Endometrial microvascular endothelial cells (primary cell): Measurements from ENCODE around the gene UCP1. TPM values are rescaled to one million over a fixed set of nuclear protein-coding genes. Genes with fewer than 3 reads are reported as not detected.

Experiments
- in situ Hi-C: cut with HindIII; loops from 2 replicates; pipeline ENCODE4 v1.10.0; 2017; ENCODE audit warnings: low sequenced_read_pairs, low pct_unique_long_range_greater_than_20kb; ENCODE audit errors: inconsistent ontology term
- total RNA-seq: library from RNA; depleted of rRNA; stranded (reverse); fragments of >200 nt; gene quantifications from one replicate; pipeline ENCODE4 v1.2.3, GENCODE V29; 2015; ENCODE audit errors: inconsistent ontology term

The UCP1 gene, protein sequence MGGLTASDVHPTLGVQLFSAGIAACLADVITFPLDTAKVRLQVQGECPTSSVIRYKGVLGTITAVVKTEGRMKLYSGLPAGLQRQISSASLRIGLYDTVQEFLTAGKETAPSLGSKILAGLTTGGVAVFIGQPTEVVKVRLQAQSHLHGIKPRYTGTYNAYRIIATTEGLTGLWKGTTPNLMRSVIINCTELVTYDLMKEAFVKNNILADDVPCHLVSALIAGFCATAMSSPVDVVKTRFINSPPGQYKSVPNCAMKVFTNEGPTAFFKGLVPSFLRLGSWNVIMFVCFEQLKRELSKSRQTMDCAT
- total RNA-seq, result not detected

DNA sequence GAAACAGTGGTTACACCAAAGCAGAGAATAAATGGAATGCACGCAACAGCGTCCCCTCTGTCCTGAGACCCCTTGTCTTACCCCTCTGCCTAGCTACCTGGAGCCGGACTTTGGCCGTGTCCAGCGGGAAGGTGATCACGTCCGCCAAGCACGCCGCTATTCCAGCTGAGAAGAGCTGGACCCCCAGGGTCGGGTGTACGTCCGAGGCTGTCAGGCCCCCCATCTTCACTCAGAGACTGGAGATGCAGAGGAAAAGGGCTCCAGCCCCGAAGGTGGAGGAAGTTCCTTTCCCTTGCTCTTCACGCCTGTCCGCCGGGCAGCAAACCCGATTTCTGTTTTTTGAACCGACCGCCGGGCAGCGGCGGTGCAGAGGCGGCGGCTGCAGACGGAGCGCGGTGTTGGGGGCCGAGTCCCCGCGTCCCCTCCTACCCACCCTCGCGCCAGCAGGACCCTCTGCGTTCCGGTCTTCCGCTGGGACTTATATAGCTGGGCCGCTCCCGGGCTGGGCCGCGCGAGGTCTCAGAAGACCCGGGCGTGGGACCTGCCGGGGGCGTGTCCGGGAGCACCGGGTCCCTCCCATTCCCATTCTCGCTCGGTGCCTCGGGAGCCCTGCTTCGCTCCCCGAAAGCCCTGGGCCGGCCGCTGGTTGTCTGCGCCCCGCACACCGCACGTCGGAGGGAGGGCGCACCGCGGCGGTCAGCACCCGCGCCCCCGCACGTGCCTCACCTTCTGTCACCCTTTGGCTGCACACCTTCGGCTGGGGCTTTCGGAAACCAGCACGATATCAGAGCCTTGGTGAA, at the start of gene UCP1:
UCP1 (minus strand) TSS at position 455 of the 800 bp plus-strand sequence; CDS start at position 223, 232 bp downstream.
- in situ Hi-C loops, result no loop called here

DNA sequence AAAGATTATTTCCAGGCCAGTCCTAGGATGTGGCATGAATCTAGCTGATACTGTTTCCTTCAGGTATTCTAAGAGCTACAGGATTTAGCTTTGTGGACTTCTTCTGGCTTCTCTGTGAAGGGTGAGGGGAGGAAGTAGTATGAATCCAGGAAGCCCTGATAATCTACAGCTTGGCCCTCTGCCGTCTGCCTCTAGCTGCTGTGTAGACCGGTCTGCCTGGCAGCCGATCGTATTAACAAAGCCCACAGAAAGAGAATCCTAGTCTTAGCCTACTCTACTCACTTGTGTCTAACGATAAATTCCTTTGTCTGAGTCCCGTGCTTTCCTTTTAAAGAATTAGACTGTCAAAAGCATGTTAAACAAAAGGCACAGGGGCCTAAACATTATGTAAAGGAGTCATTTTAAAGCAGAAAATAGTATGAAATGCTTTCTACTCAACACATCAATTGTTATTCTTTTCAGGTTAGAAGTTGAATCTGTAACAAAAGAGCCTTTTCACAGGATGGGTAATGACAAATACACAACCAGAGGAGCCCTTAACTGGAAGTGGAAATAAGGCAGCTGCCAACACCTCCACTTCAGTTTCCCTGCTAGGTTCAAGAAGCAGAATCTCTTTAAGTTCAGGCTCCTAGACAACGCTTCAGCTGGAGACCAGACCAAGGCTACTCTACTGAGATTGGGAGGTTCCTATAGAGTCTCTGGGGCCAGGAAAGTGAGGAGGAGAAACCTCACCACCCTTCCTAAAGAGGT, 48.9 kb upstream of the UCP1 start:
- in situ Hi-C loops, result no loop called here

DNA sequence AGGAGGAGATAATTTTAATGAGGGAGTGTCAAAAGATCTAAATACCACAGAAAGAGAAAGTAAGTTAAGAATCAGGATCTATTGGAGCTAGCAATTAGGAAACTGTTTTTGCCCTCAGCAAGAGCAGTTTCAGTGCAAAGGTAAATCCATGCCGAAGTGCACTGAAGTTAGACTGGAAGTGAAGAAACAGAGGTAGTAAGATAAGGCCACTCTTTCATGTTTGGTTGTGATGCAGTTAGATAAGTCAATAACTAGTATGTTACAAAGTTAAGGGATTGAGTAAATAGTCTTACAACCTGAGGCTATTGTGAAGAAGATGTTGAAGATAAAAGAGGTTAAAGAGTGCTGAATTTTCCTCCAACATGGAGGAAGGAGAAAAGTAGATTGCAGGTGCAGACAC, 46.7 kb upstream of the UCP1 start:
- in situ Hi-C loops, result no loop called here

DNA sequence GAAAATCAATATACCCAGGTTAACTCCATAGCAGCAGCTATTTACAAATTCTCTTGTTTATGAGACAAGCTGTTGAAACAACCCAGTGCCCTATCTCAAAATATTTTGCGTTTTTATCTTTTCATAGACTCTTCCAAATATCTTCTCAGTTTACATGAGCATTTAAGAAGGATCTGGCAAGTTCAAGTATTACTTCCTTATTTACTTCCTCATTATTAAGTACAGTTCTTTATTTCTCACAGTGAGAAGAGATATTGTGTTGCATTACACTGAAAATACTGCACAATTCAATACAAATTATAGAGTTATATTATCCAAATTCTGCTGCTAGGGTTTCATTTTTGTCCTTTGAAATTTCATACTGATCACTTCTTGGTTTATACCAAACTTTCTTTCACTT, 43.6 kb upstream of the UCP1 start:
- in situ Hi-C loops, result no loop called here

DNA sequence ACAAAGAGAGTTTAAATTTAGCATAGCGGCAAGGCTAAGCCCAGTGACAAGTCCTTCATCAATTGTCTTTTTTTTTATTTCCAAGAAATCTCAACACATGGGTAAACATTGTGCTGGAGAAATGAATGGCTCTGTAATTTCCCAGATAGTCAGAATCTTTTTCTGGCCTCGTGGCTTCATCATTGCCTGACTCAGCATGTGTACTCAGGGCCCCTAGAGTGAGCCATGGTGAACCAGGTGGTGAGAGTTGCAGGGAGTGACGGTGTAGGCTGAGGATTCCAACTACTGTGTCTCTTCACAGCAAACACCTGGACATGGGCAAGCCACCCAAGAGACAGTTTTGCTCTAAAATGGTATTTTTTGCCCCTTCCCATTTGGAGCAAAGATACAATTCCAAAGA, 43.1 kb upstream of the UCP1 start:
- in situ Hi-C loops, result no loop called here

DNA sequence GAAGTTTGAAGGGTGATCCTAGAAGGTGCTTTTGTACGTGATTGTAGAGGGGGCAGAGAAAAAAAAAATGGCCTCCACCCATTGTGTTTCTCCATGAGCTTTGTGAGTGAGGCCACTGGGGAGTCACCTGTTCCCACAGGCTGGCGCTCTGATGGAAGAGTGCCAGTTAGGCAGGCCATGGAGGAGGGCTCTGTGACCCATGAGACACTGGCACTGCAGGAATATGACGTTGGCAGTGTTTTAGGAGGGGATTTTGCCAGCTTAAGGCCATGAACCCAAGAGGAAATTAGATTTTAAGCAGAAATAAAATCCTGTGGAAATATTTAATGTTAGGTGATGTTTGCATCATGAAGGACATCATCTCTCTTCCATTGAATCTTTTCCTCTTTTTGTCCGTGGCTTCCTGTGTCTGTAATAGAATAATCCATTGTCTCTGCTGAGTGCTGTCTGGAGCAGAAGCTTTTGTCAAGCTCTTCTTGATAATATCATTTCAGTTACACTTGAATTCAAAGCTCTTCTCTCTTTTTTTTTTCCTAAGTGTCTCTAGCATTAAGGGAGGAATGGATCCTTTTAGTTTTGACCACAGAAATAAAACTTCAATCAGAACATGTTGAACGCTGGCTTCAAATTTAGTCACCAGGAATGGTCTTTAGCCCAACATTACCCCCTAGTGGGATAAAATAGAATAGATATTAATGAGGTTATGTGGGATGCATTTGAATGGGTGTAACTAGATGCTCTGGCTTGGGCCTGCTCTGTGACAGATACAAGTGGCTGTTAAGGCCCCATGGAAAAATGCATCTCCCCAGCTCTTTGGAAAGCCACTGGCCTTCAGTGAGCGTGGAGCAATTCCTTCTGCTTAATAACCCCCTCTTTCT, 41.0 kb upstream of the UCP1 start:
- in situ Hi-C loops, result no loop called here

DNA sequence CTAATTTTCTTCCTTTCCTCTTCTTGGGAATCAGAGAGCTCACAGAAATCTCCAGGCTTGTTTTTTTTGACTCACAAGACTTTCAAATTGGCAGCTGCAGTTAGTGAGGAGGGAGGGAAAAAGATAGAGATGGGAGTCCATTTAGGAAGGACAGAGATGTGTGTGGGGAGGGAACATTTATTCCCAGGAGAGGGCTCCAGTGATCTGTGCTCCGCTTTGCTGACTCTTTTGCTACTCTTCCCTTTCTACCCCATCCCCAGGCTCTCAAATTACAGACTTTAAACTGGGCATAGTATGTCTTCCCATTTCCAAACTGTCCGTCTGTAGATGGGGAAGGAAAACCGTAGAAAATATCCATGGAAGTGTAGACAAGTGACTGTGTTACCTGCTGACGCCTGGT, 39.1 kb upstream of the UCP1 start:
- in situ Hi-C loops, result no loop called here

DNA sequence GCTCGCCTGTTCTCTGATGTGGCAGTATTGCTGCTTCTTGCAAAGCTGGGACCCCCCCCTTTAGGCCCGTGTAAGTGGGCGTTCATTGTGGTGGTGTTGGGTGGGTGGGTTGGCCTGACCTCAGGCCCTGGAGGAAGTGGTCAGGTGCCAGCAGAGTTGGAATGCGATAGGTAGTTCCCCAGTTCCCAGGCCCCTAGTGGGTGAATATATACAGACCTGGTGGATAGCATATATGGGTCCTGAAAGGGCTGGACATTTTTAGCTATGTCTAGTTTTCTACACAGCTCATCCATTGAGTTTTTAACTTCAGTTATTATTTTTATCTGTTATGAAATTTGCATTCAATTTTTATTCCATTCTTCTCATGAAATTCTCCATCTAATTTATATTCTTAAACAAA, 35.8 kb upstream of the UCP1 start:
- in situ Hi-C loops, result no loop called here

DNA sequence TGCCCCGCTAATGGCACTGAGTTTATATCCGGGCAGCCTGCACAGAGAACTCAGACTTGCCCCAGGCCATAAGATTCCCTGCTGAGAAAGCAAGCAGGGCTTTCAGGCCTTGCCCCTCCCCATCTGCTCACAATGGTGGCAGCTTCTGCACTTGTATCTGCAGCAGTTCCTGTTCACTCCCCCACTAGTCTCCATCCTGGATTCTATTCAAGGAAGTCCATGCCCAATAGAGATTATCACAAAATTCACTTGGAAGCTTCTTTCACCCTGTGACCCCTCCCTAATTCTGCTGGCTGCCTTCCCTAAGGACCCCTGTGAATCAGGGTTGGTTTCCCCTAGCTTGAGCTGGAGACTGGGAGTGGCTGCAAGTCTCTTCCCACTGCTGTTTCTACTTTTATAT, 34.5 kb upstream of the UCP1 start:
- in situ Hi-C loops, result no loop called here

DNA sequence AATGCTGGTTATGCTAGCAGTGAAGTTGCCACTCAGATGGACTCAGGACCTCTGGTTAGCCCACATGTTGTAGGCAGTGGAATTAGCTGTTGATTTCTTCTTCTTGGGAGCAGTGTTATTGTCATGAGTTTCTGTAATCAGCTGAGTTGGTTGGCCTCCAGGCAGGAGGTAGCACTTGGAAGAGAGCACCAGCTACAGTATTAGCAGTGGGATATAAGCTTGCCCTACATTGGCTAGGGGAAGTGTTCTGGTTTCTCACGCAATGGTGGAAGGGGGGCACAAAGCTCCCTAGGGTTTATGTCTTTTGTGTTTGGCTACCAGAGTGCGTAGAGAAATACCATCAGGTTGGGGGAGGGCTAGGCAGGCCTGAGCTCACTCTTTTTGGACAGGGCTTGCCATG, 34.0 kb upstream of the UCP1 start:
- in situ Hi-C loops, result no loop called here

DNA sequence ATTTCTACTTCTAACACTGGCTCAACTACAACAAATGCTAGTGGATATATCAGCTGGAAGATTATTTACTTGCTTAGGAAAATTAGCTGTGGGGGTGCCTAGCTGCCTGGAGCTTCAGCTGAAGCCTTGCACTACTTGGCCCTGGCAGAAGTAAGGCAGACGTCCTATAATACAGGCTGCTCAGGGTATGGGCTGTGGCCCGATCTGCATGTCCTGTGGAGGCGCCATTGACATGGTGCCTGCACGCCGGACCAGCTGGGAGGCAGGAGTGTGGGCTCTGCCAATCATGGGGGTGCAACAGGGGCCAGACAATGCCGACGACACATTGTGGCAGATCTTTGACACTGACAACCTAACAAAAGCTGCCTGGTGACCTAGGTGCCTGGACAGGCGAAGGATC, 31.6 kb upstream of the UCP1 start:
- in situ Hi-C loops, result no loop called here

DNA sequence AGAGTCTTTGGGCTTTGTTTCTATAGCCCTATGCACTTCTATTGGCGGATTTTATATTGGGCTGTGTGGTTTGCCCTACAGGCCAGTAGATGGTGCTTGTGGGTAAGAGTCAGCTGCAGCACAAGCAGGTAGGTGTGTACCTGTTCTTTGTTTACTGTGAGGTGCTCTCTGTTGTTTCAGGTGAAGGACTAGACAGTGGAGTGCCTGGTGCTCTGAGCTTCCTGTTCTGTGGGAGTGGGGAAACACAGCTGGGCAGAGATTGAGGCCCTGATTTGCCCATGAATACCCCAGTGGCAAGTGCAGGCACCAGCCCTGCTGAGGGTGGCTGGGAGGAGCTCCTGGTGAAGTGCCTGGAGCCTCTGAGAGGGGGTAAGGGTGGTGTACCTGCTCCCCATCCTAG, 26.3 kb upstream of the UCP1 start:
- in situ Hi-C loops, result no loop called here

DNA sequence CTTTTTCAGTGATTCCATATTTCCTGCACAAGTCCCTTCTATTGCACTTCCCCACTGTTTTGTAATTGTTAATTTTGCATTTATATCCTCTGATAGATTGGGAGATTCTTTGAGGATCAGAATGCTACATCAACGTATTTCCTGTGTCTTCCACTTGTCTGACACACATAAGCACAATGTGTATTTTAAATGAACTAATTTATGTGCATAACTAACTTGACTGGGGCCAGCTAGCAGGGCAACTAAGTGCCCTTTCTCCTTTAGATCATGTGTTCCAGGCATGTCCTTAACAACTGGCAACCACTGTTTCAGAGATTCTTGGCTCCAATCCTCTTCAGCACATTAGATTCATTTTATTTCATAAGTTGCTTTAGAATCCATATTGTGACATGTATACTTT, 15.7 kb upstream of the UCP1 start:
- in situ Hi-C loops, result no loop called here

DNA sequence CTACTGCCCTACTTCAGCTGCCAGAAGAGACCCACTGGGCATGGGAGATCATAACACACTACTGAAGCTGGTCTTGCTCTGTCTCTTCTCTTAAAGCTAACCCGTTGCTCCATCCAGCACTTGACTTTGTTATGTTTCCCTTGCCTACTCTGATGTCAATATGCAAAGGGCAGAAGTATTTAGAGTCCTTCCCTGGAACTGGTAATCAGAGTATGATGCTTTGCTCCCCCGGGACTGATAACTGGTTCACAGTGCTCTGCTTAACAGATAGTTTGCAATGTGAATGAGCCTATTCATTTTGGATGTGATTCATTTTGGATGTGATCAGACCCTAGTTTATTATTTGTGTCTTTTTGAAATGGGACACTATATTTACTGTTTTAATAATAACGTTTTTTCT, 12.3 kb upstream of the UCP1 start:
- in situ Hi-C loops, result no loop called here

DNA sequence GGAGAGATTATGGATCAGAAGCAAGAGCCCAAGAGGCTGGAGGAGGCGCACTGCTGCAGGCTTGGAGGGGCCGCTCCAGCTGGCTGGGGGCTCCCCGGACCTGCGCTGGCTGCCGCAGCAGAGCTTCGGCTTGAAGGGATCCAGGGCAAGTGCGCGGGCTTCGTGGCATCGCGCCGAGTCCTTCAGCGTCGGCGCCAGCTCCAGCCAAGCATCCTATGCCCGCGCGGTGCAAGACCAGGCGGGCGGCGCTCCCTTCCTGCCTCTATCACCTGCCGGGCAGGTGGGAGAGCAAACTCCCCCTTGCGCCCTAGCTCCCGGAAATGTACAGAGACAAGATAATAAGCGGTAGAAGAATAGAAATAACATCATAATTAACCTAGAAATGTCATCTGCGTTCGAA, 10.5 kb upstream of the UCP1 start:
- in situ Hi-C loops, result no loop called here

DNA sequence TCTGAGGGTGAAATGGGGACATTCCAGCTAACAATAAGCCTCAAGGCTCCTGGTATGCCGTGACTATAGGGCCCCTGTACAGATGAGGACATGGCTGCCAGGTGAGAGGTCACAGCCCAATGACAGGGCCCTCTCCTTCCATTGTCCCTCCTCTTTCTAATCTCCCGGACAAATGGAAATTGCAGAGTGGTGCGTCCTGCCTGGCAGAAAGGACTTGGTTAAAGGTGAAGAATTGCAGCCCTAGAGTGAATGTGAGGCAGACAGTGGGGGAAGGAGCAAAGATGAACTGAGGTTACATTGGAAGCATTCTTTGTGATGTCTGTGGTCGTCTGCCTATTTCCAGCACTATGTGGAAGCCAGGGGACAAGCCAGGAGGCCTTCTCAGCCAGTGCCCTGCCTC, 6.7 kb upstream of the UCP1 start:
- in situ Hi-C loops, result no loop called here

DNA sequence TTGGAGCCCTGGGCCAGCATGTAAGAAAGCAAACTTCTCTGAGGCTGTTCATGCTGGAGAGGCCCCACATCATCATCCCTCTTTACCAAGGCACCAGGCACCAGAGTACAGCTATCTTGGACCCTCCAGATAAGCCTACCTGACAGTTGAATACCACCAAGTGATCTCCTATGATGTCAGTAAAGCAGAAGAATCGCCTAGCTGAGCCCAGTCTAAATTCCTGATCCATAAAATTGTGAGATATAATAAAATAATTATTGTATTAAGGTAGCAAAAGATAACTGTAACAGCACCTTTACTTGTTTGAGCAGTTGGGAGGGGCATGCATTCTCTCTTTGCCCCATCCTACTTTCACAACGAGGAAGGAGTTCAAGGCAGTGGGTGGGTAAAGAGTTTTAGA, 2.9 kb upstream of the UCP1 start:
- in situ Hi-C loops, result no loop called here

DNA sequence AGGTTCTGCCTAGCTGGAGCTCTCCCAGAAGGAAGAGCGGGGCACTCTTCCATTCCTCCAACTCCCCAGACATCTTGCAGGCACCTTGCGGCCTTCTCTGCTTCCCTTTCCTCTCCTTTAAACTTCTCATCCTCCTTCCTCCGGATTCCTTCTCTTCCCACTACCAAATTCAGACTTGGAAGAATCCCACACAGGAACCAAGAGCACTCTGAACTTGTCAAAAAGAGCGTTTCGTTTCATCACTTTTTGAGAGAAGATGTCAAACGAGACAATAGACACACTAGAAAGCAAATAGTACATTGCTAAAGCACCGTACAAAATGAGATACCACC, 512 bp upstream of the UCP1 start:
- in situ Hi-C loops, result no loop called here

DNA sequence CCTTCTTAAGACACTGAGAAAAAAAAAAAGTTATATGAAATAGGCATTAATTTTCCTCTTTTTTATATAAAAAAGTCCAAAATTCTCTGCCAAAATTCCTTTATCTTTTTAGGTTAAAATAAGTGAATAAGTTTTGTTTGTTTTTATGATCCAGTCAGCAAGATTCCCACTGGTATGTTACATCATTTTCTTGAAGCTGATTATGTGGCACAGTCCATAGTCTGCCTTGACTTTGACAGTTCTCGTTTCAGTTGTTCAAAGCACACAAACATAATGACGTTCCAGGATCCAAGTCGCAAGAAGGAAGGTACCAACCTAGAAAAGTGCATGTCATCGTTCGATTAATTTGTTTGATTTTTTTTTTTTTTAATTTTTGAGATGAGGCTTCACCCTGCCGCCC, 9.1 kb downstream of the UCP1 start:
- in situ Hi-C loops, result no loop called here
